DND-41 (cell line): ENCODE data around the gene PGGT1B.

Source experiments
- ATAC-seq: fragments of 200-7000 bp; cut with Tn5 transposase; 3 replicates; pipeline ENCODE4 v1.9.1; 2021; ENCODE audit warnings: low read depth; ENCODE audit not compliant: insufficient read depth
- DNase-seq: peaks from one replicate; pipeline ENCODE4 v3.0.0-alpha.2; 2020
- H2AFZ ChIP-seq: 2 replicates; pipeline ENCODE4 v1.6.0; 2012; ENCODE audit warnings: low read depth, low read length
- H3K27ac ChIP-seq: 2 replicates; pipeline ENCODE4 v1.5.1; 2012; ENCODE audit warnings: low read length, inconsistent platforms
- H3K27me3 ChIP-seq: fragments of 200-600 bp; sonication (generic); 2 replicates; pipeline ENCODE4 v1.6.0; 2012; ENCODE audit warnings: low read length, mild to moderate bottlenecking, inconsistent platforms; ENCODE audit not compliant: insufficient read depth, poor library complexity
- H3K36me3 ChIP-seq: 2 replicates; pipeline ENCODE4 v1.5.1; 2012; ENCODE audit warnings: low read length, inconsistent platforms; ENCODE audit not compliant: insufficient read depth
- H3K4me1 ChIP-seq: 2 replicates; pipeline ENCODE4 v1.5.1; 2012; ENCODE audit warnings: mild to moderate bottlenecking, low read length; ENCODE audit not compliant: insufficient read depth
- H3K4me2 ChIP-seq: 2 replicates; pipeline ENCODE4 v1.6.0; 2012; ENCODE audit warnings: mild to moderate bottlenecking, moderate library complexity, low read length, inconsistent platforms; ENCODE audit not compliant: insufficient read depth
- H3K4me3 ChIP-seq, 2 experiments: fragments of 200-600 bp in 1 of 2; shearing (Covaris generic) in 1 of 2; 2 replicates each; pipeline ENCODE4 v1.5.1; 2012 to 2016; ENCODE audit warnings: inconsistent platforms in 2 of 2, low read length in 2 of 2, mild to moderate bottlenecking in 2 of 2, low read depth in 1 of 2, moderate library complexity in 1 of 2
- H3K79me2 ChIP-seq: 2 replicates; pipeline ENCODE4 v1.6.0; 2012; ENCODE audit warnings: low read length, inconsistent platforms; ENCODE audit not compliant: insufficient read depth
- H3K9ac ChIP-seq: 2 replicates; pipeline ENCODE4 v1.6.0; 2012; ENCODE audit warnings: low read depth, mild to moderate bottlenecking, inconsistent platforms, low read length, moderate library complexity
- H3K9me3 ChIP-seq: 2 replicates; pipeline ENCODE4 v1.5.1; 2012; ENCODE audit warnings: low read length, moderate library complexity, mild to moderate bottlenecking, inconsistent platforms; ENCODE audit not compliant: insufficient read depth, severe bottlenecking
- H4K20me1 ChIP-seq: 2 replicates; pipeline ENCODE4 v1.6.0; 2012; ENCODE audit warnings: low read length; ENCODE audit not compliant: insufficient read depth
- EZH2 ChIP-seq: IDR thresholded peaks from 3 replicates; pipeline ENCODE4 v1.6.1; 2012; ENCODE audit warnings: borderline replicate concordance, low read depth, mild to moderate bottlenecking, moderate library complexity, low read length, inconsistent platforms; ENCODE audit not compliant: severe bottlenecking
- TF ChIP-seq, protein P1 (sequence below): IDR thresholded peaks from 2 replicates; pipeline ENCODE4 v1.5.1; 2012; ENCODE audit warnings: borderline replicate concordance, low read length, moderate library complexity, mild to moderate bottlenecking; ENCODE audit not compliant: poor library complexity, severe bottlenecking; ENCODE audit errors: extremely low read depth

PGGT1B gene

DNA sequence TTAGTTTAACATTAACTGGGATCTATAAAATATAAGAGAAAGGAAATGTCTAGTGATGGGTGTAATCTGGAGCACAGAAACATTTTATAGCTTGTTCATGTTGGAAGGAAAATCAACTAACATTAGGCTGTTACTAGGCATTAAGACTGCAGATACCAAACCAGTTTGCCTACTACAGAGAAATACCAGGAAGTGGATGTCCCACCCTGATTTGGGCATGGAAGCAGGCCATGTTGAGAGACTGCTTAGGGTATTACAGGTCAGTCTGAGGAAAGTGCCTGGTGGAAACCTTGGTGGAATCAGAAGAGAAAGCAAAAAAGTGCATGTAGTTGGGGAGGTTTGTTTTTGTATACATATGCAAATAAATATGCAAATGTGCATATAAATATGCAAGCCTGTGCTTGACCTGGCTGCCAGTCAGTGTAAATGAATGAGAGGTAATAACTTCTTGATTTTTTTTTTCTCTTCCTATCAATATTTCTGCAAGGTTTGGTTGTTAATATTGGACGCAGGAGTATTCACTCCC lies 43.4 kb upstream of the PGGT1B start:
- ATAC-seq (no peak), DNase-seq (no peak)
- Histone ChIP-seq H3K79me2 (no peaks in the 10 kb centered on the region), H3K9me3 (no peaks in the 10 kb centered on the region), H4K20me1 (no peaks in the 10 kb centered on the region), H3K4me1 (no peaks in the 10 kb centered on the region), H3K27me3 (peaks cover 16% of the 10 kb centered on the region), H2AFZ (no peak overlapping the region), H3K9ac (no peak overlapping the region), H3K36me3 (no peaks in the 10 kb centered on the region), H3K4me2 (no peak overlapping the region), H3K27ac (no peak overlapping the region), H3K4me3 (no peak overlapping the region)
- no peak for TF ChIP-seq EZH2
- TF ChIP-seq, protein P1, sequence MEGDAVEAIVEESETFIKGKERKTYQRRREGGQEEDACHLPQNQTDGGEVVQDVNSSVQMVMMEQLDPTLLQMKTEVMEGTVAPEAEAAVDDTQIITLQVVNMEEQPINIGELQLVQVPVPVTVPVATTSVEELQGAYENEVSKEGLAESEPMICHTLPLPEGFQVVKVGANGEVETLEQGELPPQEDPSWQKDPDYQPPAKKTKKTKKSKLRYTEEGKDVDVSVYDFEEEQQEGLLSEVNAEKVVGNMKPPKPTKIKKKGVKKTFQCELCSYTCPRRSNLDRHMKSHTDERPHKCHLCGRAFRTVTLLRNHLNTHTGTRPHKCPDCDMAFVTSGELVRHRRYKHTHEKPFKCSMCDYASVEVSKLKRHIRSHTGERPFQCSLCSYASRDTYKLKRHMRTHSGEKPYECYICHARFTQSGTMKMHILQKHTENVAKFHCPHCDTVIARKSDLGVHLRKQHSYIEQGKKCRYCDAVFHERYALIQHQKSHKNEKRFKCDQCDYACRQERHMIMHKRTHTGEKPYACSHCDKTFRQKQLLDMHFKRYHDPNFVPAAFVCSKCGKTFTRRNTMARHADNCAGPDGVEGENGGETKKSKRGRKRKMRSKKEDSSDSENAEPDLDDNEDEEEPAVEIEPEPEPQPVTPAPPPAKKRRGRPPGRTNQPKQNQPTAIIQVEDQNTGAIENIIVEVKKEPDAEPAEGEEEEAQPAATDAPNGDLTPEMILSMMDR: no peak

GRCh38 chr5:115304496-115304895 lies 41.8 kb upstream of the PGGT1B start:
- Histone ChIP-seq H4K20me1 (no peaks in the 10 kb centered on the region), H3K9me3 (no peaks in the 10 kb centered on the region), H3K4me3 (no peak overlapping the region), H3K27me3 (peaks cover 16% of the 10 kb centered on the region), H3K9ac (no peak overlapping the region), H2AFZ (no peak overlapping the region), H3K4me2 (no peak overlapping the region), H3K79me2 (no peaks in the 10 kb centered on the region), H3K36me3 (no peaks in the 10 kb centered on the region), H3K27ac (no peak overlapping the region), H3K4me1 (no peaks in the 10 kb centered on the region)
- no peak for TF ChIP-seq EZH2
- TF ChIP-seq, protein P1: no peak
- ATAC-seq: no peak
- DNase-seq: no peak

GRCh38 chr5:115298811-115299210 lies 36.1 kb upstream of the PGGT1B start:
- H3K9ac ChIP-seq: no peak overlapping the region
- H2AFZ ChIP-seq: no peak overlapping the region
- H3K4me2 ChIP-seq: no peak overlapping the region
- H3K27ac ChIP-seq: no peak overlapping the region
- H3K27me3 ChIP-seq: peaks cover 12% of the 10 kb centered on the region
- DNase-seq: no peak
- no peaks in the 10 kb centered on the region for H3K79me2 ChIP-seq
- no peaks in the 10 kb centered on the region for H3K4me1 ChIP-seq
- H4K20me1 ChIP-seq: no peaks in the 10 kb centered on the region
- no peaks in the 10 kb centered on the region for H3K9me3 ChIP-seq
- no peak for ATAC-seq
- no peaks in the 10 kb centered on the region for H3K36me3 ChIP-seq
- TF ChIP-seq, protein P1: no peak
- no peak for TF ChIP-seq EZH2
- H3K4me3 ChIP-seq: no peak overlapping the region

- Histone ChIP-seq H3K9ac (no peak overlapping the region), H3K4me1 (no peaks in the 10 kb centered on the region), H4K20me1 (no peaks in the 10 kb centered on the region), H3K36me3 (no peaks in the 10 kb centered on the region), H3K4me3 (no peak overlapping the region), H3K9me3 (no peaks in the 10 kb centered on the region), H3K27me3 (peaks cover 5% of the 10 kb centered on the region), H3K79me2 (no peaks in the 10 kb centered on the region), H3K27ac (no peak overlapping the region), H2AFZ (no peak overlapping the region), H3K4me2 (no peak overlapping the region)
- DNase-seq (no peak), ATAC-seq (no peak)
- no peak for TF ChIP-seq EZH2
- TF ChIP-seq, protein P1: no peak
Observed at GRCh38 chr5:115297031-115297430, 34.4 kb upstream of the PGGT1B start.
